ENCODE data around the gene TTC21A. TPM values are rescaled to one million over a fixed set of nuclear protein-coding genes. Genes with fewer than 3 reads are reported as not detected.
"Not testable (repeated sequence)": the region's sequence is repeated elsewhere in the genome, so short reads cannot be mapped to it uniquely, and the experiment has no call there.

Gene TTC21A, protein sequence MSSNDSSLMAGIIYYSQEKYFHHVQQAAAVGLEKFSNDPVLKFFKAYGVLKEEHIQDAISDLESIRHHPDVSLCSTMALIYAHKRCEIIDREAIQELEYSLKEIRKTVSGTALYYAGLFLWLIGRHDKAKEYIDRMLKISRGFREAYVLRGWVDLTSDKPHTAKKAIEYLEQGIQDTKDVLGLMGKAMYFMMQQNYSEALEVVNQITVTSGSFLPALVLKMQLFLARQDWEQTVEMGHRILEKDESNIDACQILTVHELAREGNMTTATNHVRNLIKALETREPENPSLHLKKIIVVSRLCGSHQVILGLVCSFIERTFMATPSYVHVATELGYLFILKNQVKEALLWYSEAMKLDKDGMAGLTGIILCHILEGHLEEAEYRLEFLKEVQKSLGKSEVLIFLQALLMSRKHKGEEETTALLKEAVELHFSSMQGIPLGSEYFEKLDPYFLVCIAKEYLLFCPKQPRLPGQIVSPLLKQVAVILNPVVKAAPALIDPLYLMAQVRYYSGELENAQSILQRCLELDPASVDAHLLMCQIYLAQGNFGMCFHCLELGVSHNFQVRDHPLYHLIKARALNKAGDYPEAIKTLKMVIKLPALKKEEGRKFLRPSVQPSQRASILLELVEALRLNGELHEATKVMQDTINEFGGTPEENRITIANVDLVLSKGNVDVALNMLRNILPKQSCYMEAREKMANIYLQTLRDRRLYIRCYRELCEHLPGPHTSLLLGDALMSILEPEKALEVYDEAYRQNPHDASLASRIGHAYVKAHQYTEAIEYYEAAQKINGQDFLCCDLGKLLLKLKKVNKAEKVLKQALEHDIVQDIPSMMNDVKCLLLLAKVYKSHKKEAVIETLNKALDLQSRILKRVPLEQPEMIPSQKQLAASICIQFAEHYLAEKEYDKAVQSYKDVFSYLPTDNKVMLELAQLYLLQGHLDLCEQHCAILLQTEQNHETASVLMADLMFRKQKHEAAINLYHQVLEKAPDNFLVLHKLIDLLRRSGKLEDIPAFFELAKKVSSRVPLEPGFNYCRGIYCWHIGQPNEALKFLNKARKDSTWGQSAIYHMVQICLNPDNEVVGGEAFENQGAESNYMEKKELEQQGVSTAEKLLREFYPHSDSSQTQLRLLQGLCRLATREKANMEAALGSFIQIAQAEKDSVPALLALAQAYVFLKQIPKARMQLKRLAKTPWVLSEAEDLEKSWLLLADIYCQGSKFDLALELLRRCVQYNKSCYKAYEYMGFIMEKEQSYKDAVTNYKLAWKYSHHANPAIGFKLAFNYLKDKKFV (N-terminal part only)
- total RNA-seq (1 to 10 TPM; 3.1 to 9.6 (median 5.5) TPM), polyA plus RNA-seq (10 to 100 TPM; 21.7 to 31.3 TPM)

DNA sequence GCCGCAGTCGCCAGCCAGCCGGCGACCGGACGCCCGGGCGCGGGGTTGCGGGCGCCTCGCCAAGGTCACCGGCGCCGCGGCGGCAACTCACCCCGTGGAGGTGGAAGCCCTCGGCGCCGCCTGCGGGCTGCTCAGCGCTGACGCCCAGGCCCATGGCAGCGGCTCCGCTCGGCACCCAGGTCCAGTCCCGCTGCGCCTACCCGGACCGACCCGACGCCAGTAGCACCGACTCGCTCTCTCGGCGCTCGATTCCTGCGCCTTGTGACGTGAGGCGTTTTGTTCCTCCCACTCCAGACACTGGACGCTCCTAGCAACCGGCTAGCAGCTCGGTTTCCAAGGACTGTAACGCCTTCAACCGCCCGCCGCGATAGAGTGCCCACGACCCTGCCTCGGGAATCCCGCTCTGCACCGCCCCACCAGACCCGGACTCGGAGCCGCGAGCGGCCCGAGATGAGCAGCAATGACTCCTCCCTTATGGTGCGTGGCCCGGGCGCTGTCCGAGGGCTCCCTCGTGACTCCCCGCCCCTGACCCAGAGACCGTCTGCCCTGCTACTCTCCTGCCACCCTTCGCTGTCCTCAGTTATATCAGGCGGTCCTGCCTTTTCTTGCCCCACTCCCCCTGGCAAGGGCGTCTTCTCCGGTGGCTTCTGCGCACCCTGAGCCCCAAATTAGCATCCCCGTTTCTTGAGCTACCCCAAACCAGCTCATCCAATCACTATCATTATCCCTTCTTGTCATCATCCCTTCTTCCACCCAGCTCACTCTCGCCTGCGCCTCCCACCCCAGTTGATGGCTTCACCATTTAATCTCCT lies at the start of gene TTC21A, which contains the start of gene GORASP1:
TSS of gene TTC21A (plus strand) at position 293 of the 812 bp plus-strand sequence. CDS start at position 451, 158 bp downstream.
TSS of gene GORASP1 (minus strand) at position 240 of the 812 bp plus-strand sequence. CDS start at position 154, 86 bp downstream.
- Histone ChIP-seq H3K4me3 (peak within 1 kb of the TSS; percentile 80 to 100 (median 96)), H3K9me3 (no peaks in the 10 kb centered on the region), H3K36me3 (no peaks in the 10 kb centered on the region), H3K27ac (peak within 1 kb of the TSS; percentile 92 to 99 (median 92)), H3K4me1 (peaks cover 0 to 20% (median 5%) of the 10 kb centered on the region in 3 donors), H3K27me3 (no peaks in the 10 kb centered on the region)
- peak; percentile 90 to 93 (median 92) for ATAC-seq
- FAIRE-seq: no peak
- intact Hi-C loops (cut with DNase I): no loop called here
- WGBS, 2 donors: 0 to 1% methylated on average over 74 of the region's 74 CpGs
- TF ChIP-seq, protein P1, sequence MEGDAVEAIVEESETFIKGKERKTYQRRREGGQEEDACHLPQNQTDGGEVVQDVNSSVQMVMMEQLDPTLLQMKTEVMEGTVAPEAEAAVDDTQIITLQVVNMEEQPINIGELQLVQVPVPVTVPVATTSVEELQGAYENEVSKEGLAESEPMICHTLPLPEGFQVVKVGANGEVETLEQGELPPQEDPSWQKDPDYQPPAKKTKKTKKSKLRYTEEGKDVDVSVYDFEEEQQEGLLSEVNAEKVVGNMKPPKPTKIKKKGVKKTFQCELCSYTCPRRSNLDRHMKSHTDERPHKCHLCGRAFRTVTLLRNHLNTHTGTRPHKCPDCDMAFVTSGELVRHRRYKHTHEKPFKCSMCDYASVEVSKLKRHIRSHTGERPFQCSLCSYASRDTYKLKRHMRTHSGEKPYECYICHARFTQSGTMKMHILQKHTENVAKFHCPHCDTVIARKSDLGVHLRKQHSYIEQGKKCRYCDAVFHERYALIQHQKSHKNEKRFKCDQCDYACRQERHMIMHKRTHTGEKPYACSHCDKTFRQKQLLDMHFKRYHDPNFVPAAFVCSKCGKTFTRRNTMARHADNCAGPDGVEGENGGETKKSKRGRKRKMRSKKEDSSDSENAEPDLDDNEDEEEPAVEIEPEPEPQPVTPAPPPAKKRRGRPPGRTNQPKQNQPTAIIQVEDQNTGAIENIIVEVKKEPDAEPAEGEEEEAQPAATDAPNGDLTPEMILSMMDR (IDR thresholded peaks at IDR 0.05): no peak
- peak; percentile 85 to 95 (median 88) for DNase-seq

DNA sequence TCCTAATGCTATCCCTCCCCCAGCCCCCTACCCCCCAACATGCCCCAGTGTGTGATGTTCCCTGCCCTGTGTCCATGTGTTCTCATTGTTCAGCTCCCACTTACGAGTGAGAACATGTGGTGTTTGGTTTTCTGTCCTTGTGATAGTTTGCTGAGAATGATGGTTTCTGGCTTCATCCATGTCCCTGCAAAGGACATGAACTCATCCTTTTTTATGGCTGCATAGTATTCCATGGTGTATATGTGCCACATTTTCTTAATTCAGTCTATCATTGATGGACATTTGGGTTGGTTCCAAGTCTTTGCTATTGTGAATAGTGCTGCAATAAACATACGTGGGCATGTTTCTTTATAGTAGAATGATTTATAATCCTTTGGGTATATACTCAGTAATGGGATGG lies 46.3 kb upstream of the TTC21A start:
- H3K36me3 ChIP-seq; FAIRE-seq; intact Hi-C loops (cut with DNase I); H3K27ac ChIP-seq; H3K27me3 ChIP-seq; H3K4me3 ChIP-seq; DNase-seq; H3K4me1 ChIP-seq; ATAC-seq; H3K9me3 ChIP-seq: not testable (repeated sequence)
- 83 to 86% methylated on average over 2 of the region's 2 CpGs for WGBS, 2 donors

DNA sequence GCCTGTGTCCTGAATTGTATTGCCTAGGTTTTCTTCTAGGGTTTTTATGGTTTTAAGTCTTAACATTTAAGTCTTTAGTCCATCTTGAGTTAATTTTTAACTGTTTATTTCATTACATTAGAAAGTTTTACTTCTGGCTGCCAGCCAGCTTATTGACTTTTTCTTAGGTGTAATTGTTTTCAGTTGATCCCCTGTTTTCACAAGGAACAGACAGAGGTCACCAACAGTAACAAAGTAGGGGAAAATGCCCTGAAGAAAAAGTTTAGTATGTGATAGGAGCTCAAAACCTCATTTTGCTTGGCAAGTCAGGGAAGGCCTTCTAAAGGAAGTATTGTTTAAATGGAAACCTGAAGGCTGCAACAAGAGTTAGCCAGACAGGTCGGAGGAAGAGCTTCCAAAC lies 45.3 kb upstream of the TTC21A start:
- intact Hi-C loops (cut with DNase I): no loop called here
- 79 to 83% methylated on average over 1 of the region's 1 CpG for WGBS, 2 donors
- no peaks in the 10 kb centered on the region for H3K9me3 ChIP-seq
- no peak overlapping the region for H3K4me3 ChIP-seq
- TF ChIP-seq, protein P1 (IDR thresholded peaks at IDR 0.05): no peak
- FAIRE-seq (no peak), ATAC-seq (no peak), DNase-seq (no peak)
- H3K27ac ChIP-seq: no peak overlapping the region
- H3K4me1 ChIP-seq: no peaks in the 10 kb centered on the region
- no peaks in the 10 kb centered on the region for H3K36me3 ChIP-seq
- H3K27me3 ChIP-seq: no peaks in the 10 kb centered on the region

DNA sequence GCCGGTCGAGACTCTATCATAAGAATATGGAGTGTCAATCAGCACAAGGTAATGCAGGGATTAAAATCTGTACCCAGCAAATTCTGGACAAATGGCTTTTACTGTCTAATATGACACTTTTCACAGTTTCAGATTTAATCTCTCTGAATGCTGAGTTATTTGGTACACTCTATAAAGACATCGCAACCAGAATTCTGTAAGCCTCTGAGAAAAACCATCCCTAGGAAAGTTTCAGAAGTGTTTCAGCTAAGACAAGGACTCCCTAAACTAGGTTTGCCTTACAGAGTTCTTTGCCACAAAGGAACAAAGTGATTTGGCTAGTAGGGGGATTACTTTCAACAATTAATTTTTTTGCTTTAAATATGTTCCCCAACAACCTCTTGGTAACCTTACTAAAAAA lies 44.3 kb upstream of the TTC21A start:
- no peak for DNase-seq

More for the DNA sequence above, 44.3 kb upstream of the TTC21A start:
- WGBS, 2 donors: 91 to 95% methylated on average over 3 of the region's 3 CpGs
- H3K4me1 ChIP-seq: no peaks in the 10 kb centered on the region
- TF ChIP-seq, protein P1 (IDR thresholded peaks at IDR 0.05): no peak
- H3K27ac ChIP-seq: no peak overlapping the region
- intact Hi-C loops (cut with DNase I): no loop called here
- no peak for ATAC-seq
- no peaks in the 10 kb centered on the region for H3K27me3 ChIP-seq
- H3K4me3 ChIP-seq: no peak overlapping the region
- no peaks in the 10 kb centered on the region for H3K9me3 ChIP-seq
- no peak for FAIRE-seq
- H3K36me3 ChIP-seq: peaks cover 0 to 3% (median 0%) of the 10 kb centered on the region in 3 donors
